Mesenchymal stem cell (in vitro differentiated cells and primary cell): Measurements from ENCODE around the gene ATN1.

Source experiments
- DNase-seq: peaks from one replicate; pipeline ENCODE4 v3.0.0-alpha.2; 2013
- H2AFZ ChIP-seq: one replicate; pipeline ENCODE4 v1.6.1; 2013; ENCODE audit warnings: low read depth, mild to moderate bottlenecking, control low read depth, inconsistent platforms, low read length, moderate library complexity
- H2AK5ac ChIP-seq: 2 replicates; pipeline ENCODE4 v1.6.1; 2013; ENCODE audit warnings: low read length, moderate library complexity, mild to moderate bottlenecking, inconsistent platforms; ENCODE audit not compliant: severe bottlenecking
- H2BK120ac ChIP-seq: one replicate; pipeline ENCODE4 v1.6.1; 2013; ENCODE audit warnings: low read depth, mild to moderate bottlenecking, inconsistent platforms, low read length, moderate library complexity
- H2BK12ac ChIP-seq, 2 experiments: one replicate each; pipeline ENCODE4 v1.6.1; 2013; ENCODE audit warnings: inconsistent platforms in 2 of 2, low read length in 2 of 2, mild to moderate bottlenecking in 2 of 2, moderate library complexity in 2 of 2, control low read depth in 1 of 2
- H2BK15ac ChIP-seq: one replicate; pipeline ENCODE4 v1.6.1; 2013; ENCODE audit warnings: mild to moderate bottlenecking, low read depth, inconsistent platforms; ENCODE audit not compliant: poor library complexity, severe bottlenecking
- H2BK5ac ChIP-seq: 2 replicates; pipeline ENCODE4 v1.6.1; 2013; ENCODE audit warnings: low read depth, mild to moderate bottlenecking, low read length, control low read depth, inconsistent platforms; ENCODE audit not compliant: poor library complexity, severe bottlenecking
- H3K14ac ChIP-seq, 2 experiments: one replicate each; pipeline ENCODE4 v1.6.1; 2013; ENCODE audit warnings: inconsistent platforms in 2 of 2, low read length in 2 of 2, control low read depth in 1 of 2, mild to moderate bottlenecking in 1 of 2, moderate library complexity in 1 of 2
- H3K18ac ChIP-seq, 2 experiments: one replicate each; pipeline ENCODE4 v1.6.1; 2013; ENCODE audit warnings: inconsistent platforms in 2 of 2, low read length in 2 of 2, control low read depth in 1 of 2, low read depth in 1 of 2, mild to moderate bottlenecking in 1 of 2
- H3K23ac ChIP-seq, 2 experiments: one replicate each; pipeline ENCODE4 v1.6.1; 2013; ENCODE audit warnings: inconsistent platforms in 2 of 2, low read length in 2 of 2, mild to moderate bottlenecking in 2 of 2, moderate library complexity in 2 of 2, control low read depth in 1 of 2
- H3K27ac ChIP-seq: 2 replicates; pipeline ENCODE4 v1.5.1; 2013; ENCODE audit warnings: mild to moderate bottlenecking, moderate library complexity, low read length, control low read depth, inconsistent platforms; ENCODE audit not compliant: poor library complexity, severe bottlenecking
- H3K27me3 ChIP-seq, 2 experiments: 2 replicates each; pipeline versions ENCODE4 v1.6.1 to v1.7.0; 2013; ENCODE audit warnings: low read length in 2 of 2, mild to moderate bottlenecking in 2 of 2, moderate library complexity in 2 of 2, control low read depth in 1 of 2, inconsistent platforms in 1 of 2; ENCODE audit not compliant: control insufficient read depth in 1 of 2, insufficient read depth in 1 of 2
- H3K36me3 ChIP-seq, 2 experiments: 2 replicates each; pipeline versions ENCODE4 v1.6.1 to v1.7.0; 2013; ENCODE audit warnings: low read length in 2 of 2, control low read depth in 1 of 2, inconsistent platforms in 1 of 2, low read depth in 1 of 2, mild to moderate bottlenecking in 1 of 2; ENCODE audit not compliant: insufficient read depth in 2 of 2, control insufficient read depth in 1 of 2
- H3K4ac ChIP-seq, 2 experiments: one replicate each; pipeline ENCODE4 v1.6.1; 2013; ENCODE audit warnings: inconsistent platforms in 2 of 2, low read length in 2 of 2, mild to moderate bottlenecking in 2 of 2, moderate library complexity in 2 of 2, control low read depth in 1 of 2, low read depth in 1 of 2
- H3K4me1 ChIP-seq: 2 replicates; pipeline ENCODE4 v1.6.1; 2013; ENCODE audit warnings: low read depth, low read length, control low read depth; ENCODE audit not compliant: control insufficient read depth, insufficient read depth
- H3K4me2 ChIP-seq: 2 replicates; pipeline ENCODE4 v1.6.1; 2013; ENCODE audit warnings: low read length, mild to moderate bottlenecking, inconsistent platforms; ENCODE audit not compliant: poor library complexity, severe bottlenecking
- H3K4me3 ChIP-seq, 2 experiments: 2 replicates each; pipeline versions ENCODE4 v1.5.1 to v1.7.0; 2013; ENCODE audit warnings: low read length in 2 of 2, mild to moderate bottlenecking in 2 of 2, control low read depth in 1 of 2, low read depth in 1 of 2; ENCODE audit not compliant: insufficient read depth in 1 of 2
- H3K79me1 ChIP-seq: replicated peaks from 2 replicates; pipeline ENCODE4 v1.6.1; 2013; ENCODE audit warnings: mild to moderate bottlenecking, control low read depth, low read length, inconsistent platforms; ENCODE audit not compliant: poor library complexity, severe bottlenecking
- H3K9ac ChIP-seq: 2 replicates; pipeline ENCODE4 v1.7.0; 2013; ENCODE audit warnings: mild to moderate bottlenecking, low read length, moderate library complexity
- H3K9me3 ChIP-seq: 2 replicates; pipeline ENCODE4 v1.7.0; 2013; ENCODE audit warnings: mild to moderate bottlenecking, low read length; ENCODE audit not compliant: control insufficient read depth
- H4K8ac ChIP-seq: one replicate; pipeline ENCODE4 v1.6.1; 2013; ENCODE audit warnings: inconsistent platforms, mild to moderate bottlenecking, low read length, moderate library complexity
- H4K91ac ChIP-seq: one replicate; pipeline ENCODE4 v1.6.1; 2013; ENCODE audit warnings: mild to moderate bottlenecking, low read length, inconsistent platforms
- WGBS: methylation state at CpG from one replicate; pipeline ENCODE4 v1.1.7; 2013; ENCODE audit warnings: mixed read lengths; 5-methylcytosine and 5-hydroxymethylcytosine counted together

The ATN1 gene

DNA sequence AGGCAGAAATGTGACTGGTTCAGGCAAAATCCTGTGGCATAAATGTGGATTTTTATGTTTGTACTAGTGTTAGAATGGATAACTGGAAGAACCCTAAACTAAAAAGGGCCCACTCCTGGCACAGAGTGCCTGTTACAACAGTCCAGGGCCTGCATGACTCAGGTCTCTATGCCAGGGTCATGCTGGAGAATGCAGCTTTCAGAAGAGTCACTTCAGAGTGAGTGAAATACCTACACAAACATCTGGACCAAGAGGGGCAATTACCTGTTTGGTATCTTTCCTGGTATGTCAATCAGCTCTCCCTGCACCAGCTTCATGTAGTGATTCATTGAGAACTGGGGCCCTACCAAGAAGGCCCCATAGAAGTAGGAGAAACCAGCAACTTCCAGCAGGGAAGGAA, 53.0 kb downstream of the ATN1 start:
- Histone ChIP-seq H4K8ac (no peak overlapping the region), H3K79me1 (peaks cover 23% of the 10 kb centered on the region), H3K27me3 (no peaks in the 10 kb centered on the region), H3K4ac (no peak overlapping the region), H4K91ac (no peak overlapping the region), H3K23ac (no peak overlapping the region), H2BK15ac (no peak overlapping the region), H3K14ac (no peak overlapping the region), H2BK5ac (no peak overlapping the region), H3K4me2 (no peak overlapping the region), H2AFZ (no peak overlapping the region), H3K27ac (no peak overlapping the region), H2AK5ac (no peak overlapping the region), H3K4me3 (no peak overlapping the region), H3K4me1 (no peaks in the 10 kb centered on the region), H2BK120ac (no peak overlapping the region), H3K18ac (no peak overlapping the region), H3K9me3 (no peaks in the 10 kb centered on the region), H3K36me3 (peaks cover 54 to 91% of the 10 kb centered on the region in 2 experiments), H3K9ac (peak overlapping the region; percentile 33), H2BK12ac (no peak overlapping the region)
- no peak for DNase-seq

DNA sequence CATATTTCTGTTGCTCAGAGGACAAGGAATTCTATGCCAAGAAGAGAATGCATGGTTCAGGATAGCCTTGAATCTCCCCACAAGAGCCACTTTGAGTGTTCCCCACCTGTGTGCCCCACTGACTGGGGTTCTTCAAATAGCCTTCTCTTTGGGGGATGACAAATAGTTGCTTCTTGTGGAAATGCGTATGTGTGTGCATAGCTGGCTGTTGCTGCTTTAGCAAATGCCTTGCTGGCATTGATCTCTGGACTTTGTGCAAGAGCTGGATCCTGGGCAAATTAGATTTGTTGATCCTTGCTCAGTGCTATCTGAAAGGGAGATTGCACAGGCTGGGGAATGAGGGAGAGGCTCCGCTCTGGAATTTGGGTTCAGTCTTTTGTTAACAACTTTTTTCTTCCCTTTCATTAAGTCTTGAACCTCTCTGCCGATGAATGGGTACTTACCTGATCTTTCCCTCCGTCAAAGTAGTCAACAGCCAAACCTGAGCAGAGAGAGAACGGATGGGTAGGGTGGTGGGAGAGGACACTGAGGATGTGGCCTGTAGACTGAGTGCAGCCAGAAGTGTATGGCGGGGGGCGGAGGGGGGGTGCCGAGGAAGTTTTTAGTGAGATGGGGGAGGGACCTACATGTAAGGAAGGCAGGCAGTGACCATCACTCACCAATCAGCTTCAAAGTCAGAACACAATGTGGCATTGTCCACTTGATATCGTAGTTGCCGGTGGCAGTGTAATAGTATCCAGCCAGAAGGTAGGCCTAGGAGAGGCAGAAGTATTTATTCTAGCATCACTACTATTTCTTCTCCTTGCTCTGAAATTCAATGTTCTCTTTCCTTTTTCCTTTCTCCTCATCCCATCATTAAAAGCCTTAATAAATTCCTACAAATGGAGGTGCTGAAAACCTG, 53.6 kb downstream of the ATN1 start:
- H3K4me2 ChIP-seq: no peak overlapping the region
- H2BK120ac ChIP-seq: no peak overlapping the region
- H3K36me3 ChIP-seq: peaks cover 49 to 89% of the 10 kb centered on the region in 2 experiments
- peaks cover 21% of the 10 kb centered on the region for H3K79me1 ChIP-seq
- H3K4me3 ChIP-seq: no peak overlapping the region
- H2BK12ac ChIP-seq: no peak overlapping the region
- no peak overlapping the region for H4K91ac ChIP-seq
- no peaks in the 10 kb centered on the region for H3K27me3 ChIP-seq
- H3K4me1 ChIP-seq: no peaks in the 10 kb centered on the region
- no peak overlapping the region for H3K14ac ChIP-seq
- H4K8ac ChIP-seq: no peak overlapping the region
- H3K4ac ChIP-seq: no peak overlapping the region
- H2BK5ac ChIP-seq: no peak overlapping the region
- 94% methylated on average over 7 of the region's 10 CpGs for WGBS
- H2AK5ac ChIP-seq: no peak overlapping the region
- peak overlapping the region; percentile 33 for H3K9ac ChIP-seq
- H2AFZ ChIP-seq: no peak overlapping the region
- H2BK15ac ChIP-seq: no peak overlapping the region
- H3K27ac ChIP-seq: no peak overlapping the region
- no peaks in the 10 kb centered on the region for H3K9me3 ChIP-seq
- DNase-seq: no peak
- H3K18ac ChIP-seq: no peak overlapping the region
- no peak overlapping the region for H3K23ac ChIP-seq

DNA sequence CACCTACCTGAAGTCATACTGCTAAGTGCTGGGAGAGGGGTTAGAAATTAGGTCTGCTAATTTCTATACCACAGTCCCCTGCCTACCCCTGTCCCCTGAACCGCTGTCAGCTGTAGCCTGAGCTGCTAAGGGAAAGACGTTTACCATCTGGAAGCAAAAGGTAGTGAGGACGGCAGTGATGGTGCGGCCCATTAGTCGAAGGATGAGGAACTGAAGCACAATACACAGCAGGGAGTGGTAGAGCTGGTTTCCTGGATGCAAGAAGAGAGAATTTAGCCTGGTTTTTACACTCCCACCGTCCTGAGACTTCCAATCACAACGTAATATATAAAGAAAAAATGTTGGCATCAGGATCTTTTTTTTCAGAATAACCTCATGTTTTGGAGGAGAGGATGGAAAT, 54.8 kb downstream of the ATN1 start:
- 83% methylated on average over 5 of the region's 7 CpGs for WGBS
- Histone ChIP-seq H2AK5ac (no peak overlapping the region), H3K4ac (no peak overlapping the region), H3K27ac (no peak overlapping the region), H3K4me3 (no peak overlapping the region), H4K91ac (no peak overlapping the region), H2BK12ac (no peak overlapping the region), H3K9ac (no peak overlapping the region), H2AFZ (no peak overlapping the region), H3K14ac (no peak overlapping the region), H2BK120ac (no peak overlapping the region), H3K79me1 (peaks cover 19% of the 10 kb centered on the region), H3K4me2 (no peak overlapping the region), H3K18ac (no peak overlapping the region), H2BK15ac (no peak overlapping the region), H3K4me1 (no peaks in the 10 kb centered on the region), H2BK5ac (no peak overlapping the region), H3K27me3 (no peaks in the 10 kb centered on the region), H3K9me3 (no peaks in the 10 kb centered on the region), H4K8ac (no peak overlapping the region), H3K23ac (no peak overlapping the region), H3K36me3 (peaks cover 41 to 84% of the 10 kb centered on the region in 2 experiments)
- no peak for DNase-seq

DNA sequence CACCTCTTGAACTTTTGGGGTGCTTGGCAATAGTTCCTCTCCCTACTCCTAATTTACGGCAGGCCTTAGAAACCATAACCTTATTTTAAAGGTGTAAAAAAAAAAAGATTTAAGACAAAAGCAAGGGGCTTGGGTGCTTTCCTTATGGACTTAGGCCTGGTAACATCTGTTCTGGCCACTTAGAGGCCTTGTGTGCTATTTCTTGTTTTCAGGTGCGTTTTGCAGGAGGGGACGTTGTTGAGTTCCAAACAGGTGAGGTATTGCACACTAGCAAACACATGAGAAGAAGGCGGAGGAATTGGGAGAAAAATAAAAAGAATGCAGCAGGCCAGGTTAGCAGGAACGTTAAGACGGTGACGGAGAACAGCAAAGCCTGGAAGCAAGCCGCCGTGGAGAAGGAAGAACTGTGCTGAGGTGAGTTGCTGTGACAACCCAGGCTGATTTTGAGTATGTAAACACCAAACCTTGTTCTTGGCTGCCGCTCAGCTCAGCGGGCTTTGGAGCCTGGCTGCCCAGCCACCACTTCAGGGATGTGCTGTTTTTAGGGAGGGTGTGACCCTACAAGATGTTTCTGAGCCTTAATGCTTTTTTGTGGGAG, 60.3 kb downstream of the ATN1 start:
- no peak overlapping the region for H3K14ac ChIP-seq
- 96% methylated on average over 10 of the region's 11 CpGs for WGBS
- no peaks in the 10 kb centered on the region for H3K27me3 ChIP-seq
- no peaks in the 10 kb centered on the region for H3K9me3 ChIP-seq
- no peak overlapping the region for H2BK15ac ChIP-seq
- no peaks in the 10 kb centered on the region for H3K4me1 ChIP-seq
- H3K23ac ChIP-seq: peak overlapping the region in 1 of 2 experiments; percentile 56
- no peak overlapping the region for H3K4me3 ChIP-seq
- H2AK5ac ChIP-seq: no peak overlapping the region
- H3K18ac ChIP-seq: no peak overlapping the region
- H3K4ac ChIP-seq: no peak overlapping the region
- no peak overlapping the region for H2BK5ac ChIP-seq
- H4K91ac ChIP-seq: no peak overlapping the region
- no peak overlapping the region for H3K27ac ChIP-seq
- H2BK12ac ChIP-seq: no peak overlapping the region
- no peak overlapping the region for H2BK120ac ChIP-seq
- no peak overlapping the region for H3K4me2 ChIP-seq
- peaks cover 16% of the 10 kb centered on the region for H3K79me1 ChIP-seq
- H3K9ac ChIP-seq: no peak overlapping the region
- no peak overlapping the region for H4K8ac ChIP-seq
- no peak overlapping the region for H2AFZ ChIP-seq
- DNase-seq: no peak
- H3K36me3 ChIP-seq: peaks cover 9 to 54% of the 10 kb centered on the region in 2 experiments
